RWPE1 (cell line): ENCODE measurements around the gene P2RX1.

Experiments used
- CTCF ChIA-PET: fragments of 350-600 bp; sonication (Branson Sonifier 250); formaldehyde crosslinking; extraction: SDS; loops from one replicate; lab custom pipeline; 2021; lab: Yijun Ruan, JAX
- POLR2A ChIA-PET: fragments of 400-600 bp; formaldehyde crosslinking; extraction: SDS; loops from one replicate; lab custom pipeline; 2020; ENCODE audit warnings: antibody characterized with exemption; ENCODE audit not compliant: low non-redundant PET; lab: Yijun Ruan, JAX
- DNase-seq: peaks from one replicate; pipeline ENCODE4 v3.0.0; 2012; ENCODE audit warnings: low spot score
- H3K27ac ChIP-seq: fragments of 450-650 bp; 2 replicates; pipeline ENCODE4 v1.5.1; 2017
- CTCF ChIP-seq: fragments of 450-650 bp; conservative IDR thresholded peaks from 2 replicates; pipeline ENCODE4 v1.5.1; 2017; ENCODE audit warnings: low read depth, mild to moderate bottlenecking

P2RX1 gene

GRCh38 chr17:3865176-3865575 lies 51.1 kb downstream of the P2RX1 start:
- H3K27ac ChIP-seq = peak overlapping the region; percentile 14; the same call in 1 of the 2 replicates
- ChIA-PET CTCF (interaction anchor here (1.1 kb wide), 1 partner anchor 42 kb away, joined by 3 read pairs; no protein-coding TSS in a partner anchor), POLR2A (no interaction called here)
- no peak for DNase-seq
- no peak for TF ChIP-seq CTCF

- no peak for DNase-seq
- no peak for TF ChIP-seq CTCF
- ChIA-PET POLR2A (no interaction called here), CTCF (interaction anchor here (1.1 kb wide), 1 partner anchor 50 kb away, joined by 5 read pairs; no protein-coding TSS in a partner anchor)
- peak overlapping the region; percentile 14; the same call in 1 of the 2 replicates for H3K27ac ChIP-seq
Observed at GRCh38 chr17:3864534-3864933, 51.7 kb downstream of the P2RX1 start.

GRCh38 chr17:3861761-3862681 lies 54.2 kb downstream of the P2RX1 start:
- DNase-seq = no peak
- CTCF ChIA-PET = interaction anchor here (0.5 to 0.6 kb wide), 2 partner anchors 220 to 1411 kb away, joined by 3 to 4 read pairs; no protein-coding TSS in a partner anchor
- POLR2A ChIA-PET = no interaction called here
- TF ChIP-seq CTCF = no peak
- H3K27ac ChIP-seq = 0 out of 2 replicates have a peak overlapping the region, but pooled peaks have one; percentile 9

GRCh38 chr17:3860939-3861700 lies 55.1 kb downstream of the P2RX1 start:
- ChIA-PET CTCF (interaction anchor here (0.7 to 1.7 kb wide), 3 partner anchors 15 to 124 kb away, joined by 3 to 5 read pairs (median 5); partner anchors contain the start of gene NCBP3), POLR2A (no interaction called here)
- no peak overlapping the region for H3K27ac ChIP-seq
- DNase-seq = no peak
- TF ChIP-seq CTCF = no peak

GRCh38 chr17:3859940-3860339 lies 56.3 kb downstream of the P2RX1 start:
- ChIA-PET CTCF (interaction anchor here (1.1 to 1.7 kb wide), 2 partner anchors 14 to 122 kb away, joined by 3 to 5 read pairs; partner anchors contain the start of gene NCBP3), POLR2A (no interaction called here)
- H3K27ac ChIP-seq = no peak overlapping the region
- TF ChIP-seq CTCF = no peak
- no peak for DNase-seq
